ENCODE measurements around the gene RIC1. TPM values are rescaled to one million over a fixed set of nuclear protein-coding genes. Genes with fewer than 3 reads are reported as not detected.

RIC1 gene
- total RNA-seq, 1 experiment from 2014 or later: 86.8 TPM

DNA sequence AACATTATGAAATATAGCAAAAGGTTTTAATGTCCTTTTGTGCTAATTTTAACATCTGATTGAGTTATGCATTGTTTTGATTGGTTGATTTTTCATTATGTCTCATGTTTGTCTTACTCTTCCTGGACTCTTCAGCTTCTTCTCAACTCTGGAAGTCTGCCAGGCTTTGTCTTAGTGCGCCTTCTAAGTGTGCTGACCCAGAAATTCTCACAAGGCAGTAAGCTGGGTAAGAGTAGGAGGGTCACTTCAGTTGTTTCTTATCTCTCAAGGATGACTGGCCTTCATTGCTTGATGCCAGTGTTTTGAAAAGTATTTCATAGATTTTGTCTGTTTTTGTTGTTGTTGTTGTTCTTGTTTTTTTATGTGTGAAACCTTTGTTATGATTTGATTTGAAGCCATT lies 59.2 kb downstream of the RIC1 start:
- peaks cover 12% of the 10 kb centered on the region for H3K36me3 ChIP-seq (ENCODE audit: insufficient read depth, low read length)
- H3K9me3 ChIP-seq (ENCODE audit: low read length): no peaks in the 10 kb centered on the region
- peaks cover 80% of the 10 kb centered on the region for H3K79me2 ChIP-seq (ENCODE audit: low read length)
- H4K20me1 ChIP-seq (ENCODE audit: insufficient read depth, low read depth, low read length): no peaks in the 10 kb centered on the region
- DNase-seq: no peak
- H3K9me2 ChIP-seq (replicated peaks; ENCODE audit: insufficient read depth, low read length): no peaks in the 10 kb centered on the region
- H3K4me1 ChIP-seq (ENCODE audit: low read length): peaks cover 13% of the 10 kb centered on the region
- no peak overlapping the region for H3K4me2 ChIP-seq (ENCODE audit: low read depth, low read length, poor library complexity, severe bottlenecking)
- no peak overlapping the region for H3K4me3 ChIP-seq (ENCODE audit: low read length)
- no peak overlapping the region for H3K9ac ChIP-seq (ENCODE audit: low read length)
- no peak overlapping the region for H2AFZ ChIP-seq (ENCODE audit: low read length)
- no peak overlapping the region for H3K27ac ChIP-seq (ENCODE audit: low read length)
- H3K27me3 ChIP-seq (ENCODE audit: low read length): no peaks in the 10 kb centered on the region

GRCh38 chr9:5690278-5690677 lies 61.4 kb downstream of the RIC1 start:
- Histone ChIP-seq H3K4me1 (ENCODE audit: low read length) (peaks cover 13% of the 10 kb centered on the region), H3K4me2 (ENCODE audit: low read depth, low read length, poor library complexity, severe bottlenecking) (no peak overlapping the region), H3K27ac (ENCODE audit: low read length) (no peak overlapping the region), H3K9ac (ENCODE audit: low read length) (no peak overlapping the region), H3K79me2 (ENCODE audit: low read length) (peaks cover 84% of the 10 kb centered on the region), H2AFZ (ENCODE audit: low read length) (no peak overlapping the region), H3K4me3 (ENCODE audit: low read length) (no peak overlapping the region), H3K9me2 (replicated peaks; ENCODE audit: insufficient read depth, low read length) (no peaks in the 10 kb centered on the region), H3K9me3 (ENCODE audit: low read length) (no peaks in the 10 kb centered on the region), H4K20me1 (ENCODE audit: insufficient read depth, low read depth, low read length) (no peaks in the 10 kb centered on the region), H3K27me3 (ENCODE audit: low read length) (no peaks in the 10 kb centered on the region), H3K36me3 (ENCODE audit: insufficient read depth, low read length) (peaks cover 8% of the 10 kb centered on the region; the same call in 1 of the 2 replicates)
- DNase-seq: no peak

DNA sequence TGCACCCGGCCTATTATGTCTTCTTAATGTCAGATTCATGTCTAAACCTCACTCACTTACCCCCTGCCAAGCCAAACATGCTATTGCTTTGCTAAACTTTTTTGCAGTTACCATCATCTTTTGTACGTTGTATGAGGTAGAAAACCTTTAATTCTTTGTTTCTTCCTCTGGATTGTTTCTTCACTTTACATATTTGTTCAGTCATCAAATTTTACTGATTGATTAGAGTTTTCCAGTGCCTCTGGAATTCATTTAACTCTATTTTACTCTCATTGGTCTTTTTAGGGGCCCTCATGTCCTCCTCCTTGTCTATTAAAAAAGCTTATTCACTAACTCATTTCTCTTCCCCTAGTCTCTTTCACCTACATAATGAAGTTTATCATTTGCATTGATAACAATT lies 67.0 kb downstream of the RIC1 start:
- Histone ChIP-seq H2AFZ (ENCODE audit: low read length) (no peak overlapping the region), H3K36me3 (ENCODE audit: insufficient read depth, low read length) (peaks cover 31% of the 10 kb centered on the region; the same call in 1 of the 2 replicates), H3K4me1 (ENCODE audit: low read length) (peaks cover 13% of the 10 kb centered on the region), H3K9ac (ENCODE audit: low read length) (no peak overlapping the region), H3K4me3 (ENCODE audit: low read length) (no peak overlapping the region), H3K79me2 (ENCODE audit: low read length) (peaks cover 99% of the 10 kb centered on the region), H4K20me1 (ENCODE audit: insufficient read depth, low read depth, low read length) (no peaks in the 10 kb centered on the region), H3K4me2 (ENCODE audit: low read depth, low read length, poor library complexity, severe bottlenecking) (no peak overlapping the region), H3K9me3 (ENCODE audit: low read length) (no peaks in the 10 kb centered on the region), H3K9me2 (replicated peaks; ENCODE audit: insufficient read depth, low read length) (no peaks in the 10 kb centered on the region), H3K27ac (ENCODE audit: low read length) (no peak overlapping the region), H3K27me3 (ENCODE audit: low read length) (no peaks in the 10 kb centered on the region)
- no peak for DNase-seq

- Histone ChIP-seq H3K4me2 (ENCODE audit: low read depth, low read length, poor library complexity, severe bottlenecking) (no peak overlapping the region), H3K9me3 (ENCODE audit: low read length) (no peaks in the 10 kb centered on the region), H2AFZ (ENCODE audit: low read length) (no peak overlapping the region), H3K9ac (ENCODE audit: low read length) (no peak overlapping the region), H3K36me3 (ENCODE audit: insufficient read depth, low read length) (peaks cover 39% of the 10 kb centered on the region; the same call in 1 of the 2 replicates), H3K9me2 (replicated peaks; ENCODE audit: insufficient read depth, low read length) (no peaks in the 10 kb centered on the region), H3K4me1 (ENCODE audit: low read length) (peaks cover 8% of the 10 kb centered on the region), H3K27me3 (ENCODE audit: low read length) (no peaks in the 10 kb centered on the region), H3K27ac (ENCODE audit: low read length) (no peak overlapping the region), H3K4me3 (ENCODE audit: low read length) (no peak overlapping the region), H4K20me1 (ENCODE audit: insufficient read depth, low read depth, low read length) (no peaks in the 10 kb centered on the region), H3K79me2 (ENCODE audit: low read length) (peaks cover 99% of the 10 kb centered on the region)
- DNase-seq: no peak
These were observed 68.0 kb downstream of the RIC1 start for GRCh38 chr9:5696884-5697283.

GRCh38 chr9:5698004-5698403 lies 69.1 kb downstream of the RIC1 start:
- Histone ChIP-seq H3K27me3 (ENCODE audit: low read length) (no peaks in the 10 kb centered on the region), H3K36me3 (ENCODE audit: insufficient read depth, low read length) (peaks cover 35% of the 10 kb centered on the region; the same call in 1 of the 2 replicates), H3K4me2 (ENCODE audit: low read depth, low read length, poor library complexity, severe bottlenecking) (no peak overlapping the region), H3K4me1 (ENCODE audit: low read length) (no peaks in the 10 kb centered on the region), H3K27ac (ENCODE audit: low read length) (no peak overlapping the region), H3K4me3 (ENCODE audit: low read length) (no peak overlapping the region), H3K9ac (ENCODE audit: low read length) (no peak overlapping the region), H3K9me3 (ENCODE audit: low read length) (no peaks in the 10 kb centered on the region), H3K9me2 (replicated peaks; ENCODE audit: insufficient read depth, low read length) (no peaks in the 10 kb centered on the region), H3K79me2 (ENCODE audit: low read length) (peaks cover 99% of the 10 kb centered on the region), H2AFZ (ENCODE audit: low read length) (no peak overlapping the region), H4K20me1 (ENCODE audit: insufficient read depth, low read depth, low read length) (no peaks in the 10 kb centered on the region)
- no peak for DNase-seq

DNA sequence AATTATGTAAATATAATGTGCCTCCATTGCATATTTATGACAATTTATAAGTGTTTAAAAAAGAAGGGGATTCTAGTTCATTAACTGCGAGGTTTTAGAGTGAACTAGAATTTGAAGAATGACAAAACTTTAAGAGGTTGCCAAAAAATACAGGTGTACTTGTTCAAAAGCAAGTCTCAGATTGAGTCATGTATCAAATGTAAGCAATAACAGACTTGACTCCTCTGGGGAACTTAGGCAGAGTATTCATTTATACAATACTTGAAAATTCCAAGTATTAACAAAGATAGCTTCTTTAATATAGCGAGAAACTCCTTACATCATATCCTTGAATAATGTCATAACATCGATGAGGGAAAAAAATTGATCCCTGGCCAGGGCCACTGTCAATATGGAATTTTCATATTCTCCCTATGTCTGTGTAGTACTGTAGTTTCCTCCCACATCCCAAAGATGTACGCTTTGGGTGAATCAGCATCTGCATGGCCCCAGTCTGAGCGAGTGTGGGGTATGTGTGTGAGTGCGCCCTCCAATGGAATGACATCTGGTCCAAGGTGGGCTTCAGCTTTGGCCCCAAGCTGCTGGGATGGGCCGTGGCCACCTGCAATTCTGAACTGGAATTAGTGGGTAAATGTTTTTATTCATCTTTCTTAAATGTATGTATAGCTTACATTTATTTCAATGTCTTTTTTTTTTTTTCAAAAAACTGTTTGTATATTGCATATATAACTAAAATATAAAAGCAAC lies 70.1 kb downstream of the RIC1 start:
- no peaks in the 10 kb centered on the region for H3K4me1 ChIP-seq (ENCODE audit: low read length)
- H3K4me3 ChIP-seq (ENCODE audit: low read length): no peak overlapping the region
- peaks cover 41% of the 10 kb centered on the region; the same call in 1 of the 2 replicates for H3K36me3 ChIP-seq (ENCODE audit: insufficient read depth, low read length)
- H3K9ac ChIP-seq (ENCODE audit: low read length): no peak overlapping the region
- no peaks in the 10 kb centered on the region for H4K20me1 ChIP-seq (ENCODE audit: insufficient read depth, low read depth, low read length)
- peaks cover 99% of the 10 kb centered on the region for H3K79me2 ChIP-seq (ENCODE audit: low read length)
- no peak overlapping the region for H3K4me2 ChIP-seq (ENCODE audit: low read depth, low read length, poor library complexity, severe bottlenecking)
- no peak overlapping the region for H3K27ac ChIP-seq (ENCODE audit: low read length)
- H3K9me3 ChIP-seq (ENCODE audit: low read length): peaks cover 3% of the 10 kb centered on the region; the same call in 1 of the 2 replicates
- no peak overlapping the region for H2AFZ ChIP-seq (ENCODE audit: low read length)
- H3K9me2 ChIP-seq (replicated peaks; ENCODE audit: insufficient read depth, low read length): no peaks in the 10 kb centered on the region
- H3K27me3 ChIP-seq (ENCODE audit: low read length): no peaks in the 10 kb centered on the region
- DNase-seq: no peak

DNA sequence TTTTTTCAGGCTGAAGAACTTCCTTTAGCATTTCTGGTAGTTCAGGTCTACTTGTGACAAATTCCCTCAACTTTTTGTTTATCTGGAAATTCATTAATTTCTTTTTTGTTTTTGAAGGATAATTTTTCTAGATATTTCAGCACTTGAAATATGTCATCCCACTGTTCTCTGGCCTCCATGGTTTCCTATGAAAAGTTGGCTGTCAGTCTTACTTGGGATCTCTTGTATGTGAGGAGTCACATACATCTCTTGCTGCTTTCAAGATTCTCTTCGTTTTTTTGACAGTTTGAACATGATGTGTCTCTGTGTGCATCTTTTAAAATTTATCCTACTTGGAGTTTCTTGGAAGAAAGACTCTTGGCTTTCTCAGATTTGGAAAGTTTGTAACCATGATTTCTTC lies 79.5 kb downstream of the RIC1 start:
- Histone ChIP-seq H3K9ac (ENCODE audit: low read length) (no peak overlapping the region), H4K20me1 (ENCODE audit: insufficient read depth, low read depth, low read length) (no peaks in the 10 kb centered on the region), H3K4me3 (ENCODE audit: low read length) (no peak overlapping the region), H3K9me3 (ENCODE audit: low read length) (peaks cover 11% of the 10 kb centered on the region; the same call in 1 of the 2 replicates), H2AFZ (ENCODE audit: low read length) (no peak overlapping the region), H3K36me3 (ENCODE audit: insufficient read depth, low read length) (peaks cover 50% of the 10 kb centered on the region), H3K27me3 (ENCODE audit: low read length) (no peaks in the 10 kb centered on the region), H3K4me1 (ENCODE audit: low read length) (no peaks in the 10 kb centered on the region), H3K27ac (ENCODE audit: low read length) (no peak overlapping the region), H3K4me2 (ENCODE audit: low read depth, low read length, poor library complexity, severe bottlenecking) (no peak overlapping the region), H3K9me2 (replicated peaks; ENCODE audit: insufficient read depth, low read length) (no peaks in the 10 kb centered on the region), H3K79me2 (ENCODE audit: low read length) (peaks cover 88% of the 10 kb centered on the region)
- no peak for DNase-seq

DNA sequence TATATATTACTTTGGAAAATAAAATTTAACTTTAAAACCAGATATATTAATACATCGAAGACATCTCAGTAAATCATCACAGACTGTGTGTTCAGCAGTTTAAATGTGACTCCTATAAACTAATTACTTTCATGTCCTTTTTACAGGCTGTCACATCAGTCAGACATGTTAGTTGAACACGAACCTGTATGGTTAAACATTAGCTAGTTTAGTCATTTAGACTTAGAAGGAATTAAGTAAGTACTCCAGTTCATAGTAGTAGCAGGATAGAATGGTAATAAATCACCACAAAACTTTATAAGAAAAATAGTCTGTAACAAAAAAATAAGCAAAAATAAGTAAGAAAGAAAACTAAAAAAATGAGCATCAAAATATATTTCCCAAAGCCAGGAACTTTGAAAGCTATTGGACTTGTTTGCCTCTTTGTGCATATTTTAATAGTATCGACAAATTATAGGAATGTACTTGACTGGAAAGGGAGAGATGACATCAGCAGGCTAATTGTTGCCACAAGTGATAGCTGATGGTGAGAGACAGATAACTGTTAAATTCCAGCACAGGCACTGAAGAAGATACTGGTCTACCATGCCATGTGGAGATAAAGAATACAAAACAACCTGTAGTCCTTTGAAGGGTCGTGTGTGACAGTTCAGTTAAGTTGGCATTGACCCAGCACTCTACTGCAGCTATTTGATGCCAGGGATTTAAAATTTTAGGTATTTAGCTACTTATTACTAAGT lies 83.9 kb downstream of the RIC1 start:
- peaks cover 44% of the 10 kb centered on the region for H3K36me3 ChIP-seq (ENCODE audit: insufficient read depth, low read length)
- H3K27ac ChIP-seq (ENCODE audit: low read length): no peak overlapping the region
- no peaks in the 10 kb centered on the region for H3K27me3 ChIP-seq (ENCODE audit: low read length)
- H3K4me2 ChIP-seq (ENCODE audit: low read depth, low read length, poor library complexity, severe bottlenecking): no peak overlapping the region
- H3K9me2 ChIP-seq (replicated peaks; ENCODE audit: insufficient read depth, low read length): no peaks in the 10 kb centered on the region
- no peak for DNase-seq
- peaks cover 81% of the 10 kb centered on the region for H3K79me2 ChIP-seq (ENCODE audit: low read length)
- H3K4me3 ChIP-seq (ENCODE audit: low read length): no peak overlapping the region
- no peaks in the 10 kb centered on the region for H4K20me1 ChIP-seq (ENCODE audit: insufficient read depth, low read depth, low read length)
- H3K9me3 ChIP-seq (ENCODE audit: low read length): 0 out of 2 replicates have a peak, but pooled peaks cover 5% of the 10 kb centered on the region
- H3K4me1 ChIP-seq (ENCODE audit: low read length): no peaks in the 10 kb centered on the region
- no peak overlapping the region for H2AFZ ChIP-seq (ENCODE audit: low read length)
- no peak overlapping the region for H3K9ac ChIP-seq (ENCODE audit: low read length)
